Karpas-422 (cell line): Measurements from ENCODE around the gene MACROD2. TPM values are rescaled to one million over a fixed set of nuclear protein-coding genes. Genes with fewer than 3 reads are reported as not detected.

Experiments used
- DNase-seq: peaks from one replicate; pipeline ENCODE4 v3.0.0-alpha.2; 2015
- H2AFZ ChIP-seq: fragments of 200-600 bp; sonication (generic); 2 replicates; pipeline ENCODE4 v1.6.1; 2014; ENCODE audit warnings: antibody characterized with exemption, low read length, mixed read lengths
- H3K27ac ChIP-seq: fragments of 200-600 bp; sonication (generic); 2 replicates; pipeline ENCODE4 v1.5.1; 2014; ENCODE audit warnings: mild to moderate bottlenecking, low read length, moderate library complexity
- H3K27me3 ChIP-seq: fragments of 200-600 bp; sonication (generic); 2 replicates; pipeline ENCODE4 v1.6.1; 2014; ENCODE audit warnings: low read length, mixed read lengths
- H3K36me3 ChIP-seq: fragments of 200-600 bp; sonication (generic); 2 replicates; pipeline ENCODE4 v1.6.1; 2014; ENCODE audit warnings: low read length, mixed read lengths; ENCODE audit not compliant: insufficient read depth
- H3K4me1 ChIP-seq: fragments of 200-600 bp; sonication (generic); 2 replicates; pipeline ENCODE4 v1.6.1; 2014; ENCODE audit warnings: mild to moderate bottlenecking, low read length, mixed read lengths
- H3K4me2 ChIP-seq: fragments of 200-600 bp; sonication (generic); 2 replicates; pipeline ENCODE4 v1.6.1; 2014; ENCODE audit warnings: low read length, low read depth, mild to moderate bottlenecking; ENCODE audit not compliant: poor library complexity, severe bottlenecking
- H3K4me3 ChIP-seq: fragments of 200-600 bp; sonication (generic); 2 replicates; pipeline ENCODE4 v1.5.1; 2014; ENCODE audit warnings: mild to moderate bottlenecking, antibody characterized with exemption, low read length, mixed read lengths
- H3K79me2 ChIP-seq: fragments of 200-600 bp; sonication (generic); 2 replicates; pipeline ENCODE4 v1.6.1; 2014; ENCODE audit warnings: mild to moderate bottlenecking, low read length, mixed read lengths
- H3K9ac ChIP-seq: fragments of 200-600 bp; sonication (generic); 2 replicates; pipeline ENCODE4 v1.6.0; 2014; ENCODE audit warnings: low read length
- H3K9me2 ChIP-seq: fragments of 200-600 bp; sonication (generic), shearing (Covaris generic); replicated peaks from 2 replicates; pipeline ENCODE4 v1.6.0; 2014; ENCODE audit warnings: mild to moderate bottlenecking, low read length, moderate library complexity; ENCODE audit not compliant: insufficient read depth
- H3K9me3 ChIP-seq: fragments of 300-700, 200-600 bp; sonication (generic); 2 replicates; pipeline ENCODE4 v1.6.1; 2014; ENCODE audit warnings: low read length, mixed read lengths
- H4K20me1 ChIP-seq: fragments of 200-600 bp; sonication (generic); 2 replicates; pipeline ENCODE4 v1.6.1; 2014; ENCODE audit warnings: mild to moderate bottlenecking, antibody characterized with exemption, low read length, low read depth; ENCODE audit not compliant: insufficient read depth
- total RNA-seq: library from RNA; depleted of rRNA; stranded (reverse); fragments of >200 nt; shearing (Covaris generic); gene quantifications from 2 replicates; pipeline ENCODE4 v1.2.3, GENCODE V29; 2014; ENCODE audit warnings: low replicate concordance

The MACROD2 gene
- total RNA-seq, 1 experiment from 2014 or later: 0.15 TPM

DNA sequence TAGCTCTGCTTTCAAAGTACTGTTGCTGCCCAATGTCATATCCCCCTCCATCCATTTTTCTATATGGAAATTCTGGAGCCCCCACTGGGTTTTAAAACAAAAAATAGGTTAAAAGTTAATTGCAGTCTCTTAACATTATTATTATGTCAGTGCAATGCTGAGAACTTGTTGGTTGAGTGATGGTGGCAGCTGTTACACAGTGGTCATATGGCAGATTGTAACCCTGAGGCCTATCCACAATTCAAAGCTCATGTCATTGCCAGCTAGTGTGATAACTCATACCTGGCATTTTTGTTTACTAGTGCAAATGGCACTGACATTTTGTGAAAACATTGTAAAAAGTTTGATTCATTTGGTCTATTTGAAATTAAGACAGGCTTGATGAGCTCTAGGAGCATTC lies 647.8 kb downstream of the MACROD2 start:
- H3K9me2 ChIP-seq: no peaks in the 10 kb centered on the region
- H4K20me1 ChIP-seq: no peaks in the 10 kb centered on the region
- H3K4me3 ChIP-seq: no peak overlapping the region
- no peaks in the 10 kb centered on the region for H3K27me3 ChIP-seq
- no peaks in the 10 kb centered on the region for H3K4me1 ChIP-seq
- no peak for DNase-seq
- no peaks in the 10 kb centered on the region for H3K79me2 ChIP-seq
- no peak overlapping the region for H3K27ac ChIP-seq
- no peaks in the 10 kb centered on the region for H3K36me3 ChIP-seq
- H3K9ac ChIP-seq: no peak overlapping the region
- H3K9me3 ChIP-seq: peaks cover 15% of the 10 kb centered on the region
- no peak overlapping the region for H3K4me2 ChIP-seq
- no peak overlapping the region for H2AFZ ChIP-seq

DNA sequence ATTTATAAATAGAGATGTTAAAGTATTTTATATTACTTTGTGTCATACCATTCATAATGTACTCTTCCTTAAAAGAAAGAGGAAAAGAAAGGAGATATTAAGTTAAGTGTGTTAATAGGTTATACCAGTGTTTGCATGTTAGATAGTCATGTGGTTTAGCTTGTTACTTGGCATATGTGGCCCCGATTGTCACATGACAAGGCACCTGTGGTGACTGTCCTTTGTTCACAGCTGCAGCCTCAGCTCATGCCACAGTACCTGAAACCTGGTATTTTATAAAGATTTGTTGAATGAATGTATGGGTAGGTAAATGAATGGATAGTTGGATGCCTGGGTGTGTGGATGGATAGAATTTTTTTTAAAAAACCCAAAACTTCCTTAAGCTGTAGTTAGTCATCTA lies 648.2 kb downstream of the MACROD2 start:
- H3K4me1 ChIP-seq: no peaks in the 10 kb centered on the region
- no peaks in the 10 kb centered on the region for H4K20me1 ChIP-seq
- H3K27ac ChIP-seq: no peak overlapping the region
- peaks cover 15% of the 10 kb centered on the region for H3K9me3 ChIP-seq
- H3K9ac ChIP-seq: no peak overlapping the region
- H2AFZ ChIP-seq: no peak overlapping the region
- no peak overlapping the region for H3K4me2 ChIP-seq
- no peaks in the 10 kb centered on the region for H3K27me3 ChIP-seq
- DNase-seq: no peak
- H3K36me3 ChIP-seq: no peaks in the 10 kb centered on the region
- H3K4me3 ChIP-seq: no peak overlapping the region
- no peaks in the 10 kb centered on the region for H3K79me2 ChIP-seq
- H3K9me2 ChIP-seq: no peaks in the 10 kb centered on the region

DNA sequence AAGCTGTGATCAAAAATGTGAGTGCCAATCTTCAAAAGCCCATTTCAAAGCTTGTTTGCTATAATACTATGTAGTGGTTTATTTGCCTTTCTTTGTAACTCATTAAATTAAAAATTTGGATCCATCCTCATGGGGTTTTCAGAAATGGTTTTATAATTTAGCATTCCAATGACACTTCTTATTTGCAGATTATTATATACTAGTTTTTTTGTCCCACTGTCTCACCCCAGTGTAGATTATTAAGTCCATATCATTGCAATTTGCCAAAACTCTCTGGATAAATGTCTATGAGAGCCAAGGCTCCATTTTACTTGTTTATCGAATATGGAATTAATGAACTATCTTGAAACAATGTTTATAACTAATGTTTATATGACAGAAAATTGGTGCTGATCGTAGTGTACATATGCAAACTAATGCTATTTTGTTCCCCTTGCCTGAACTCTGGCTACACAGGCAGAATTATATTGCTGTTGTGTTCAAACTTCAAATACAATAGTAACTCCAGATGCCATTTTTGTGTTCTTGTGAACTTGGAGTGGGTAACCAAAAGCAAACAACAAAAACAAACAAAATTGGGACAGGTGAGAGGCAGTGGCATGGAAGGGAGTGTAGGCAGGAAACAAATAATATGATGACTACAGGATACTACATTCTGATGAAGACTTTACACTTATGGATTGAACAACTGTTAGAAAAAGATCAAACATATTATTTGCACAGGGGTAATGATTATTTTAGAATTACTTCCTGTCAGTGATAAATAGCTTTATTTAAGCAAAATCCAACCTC lies 649.2 kb downstream of the MACROD2 start:
- Histone ChIP-seq H3K4me1 (no peaks in the 10 kb centered on the region), H3K4me3 (no peak overlapping the region), H3K79me2 (no peaks in the 10 kb centered on the region), H3K9me3 (peaks cover 15% of the 10 kb centered on the region), H2AFZ (no peak overlapping the region), H4K20me1 (no peaks in the 10 kb centered on the region), H3K27ac (no peak overlapping the region), H3K27me3 (no peaks in the 10 kb centered on the region), H3K36me3 (no peaks in the 10 kb centered on the region), H3K9me2 (no peaks in the 10 kb centered on the region), H3K4me2 (no peak overlapping the region), H3K9ac (no peak overlapping the region)
- no peak for DNase-seq

DNA sequence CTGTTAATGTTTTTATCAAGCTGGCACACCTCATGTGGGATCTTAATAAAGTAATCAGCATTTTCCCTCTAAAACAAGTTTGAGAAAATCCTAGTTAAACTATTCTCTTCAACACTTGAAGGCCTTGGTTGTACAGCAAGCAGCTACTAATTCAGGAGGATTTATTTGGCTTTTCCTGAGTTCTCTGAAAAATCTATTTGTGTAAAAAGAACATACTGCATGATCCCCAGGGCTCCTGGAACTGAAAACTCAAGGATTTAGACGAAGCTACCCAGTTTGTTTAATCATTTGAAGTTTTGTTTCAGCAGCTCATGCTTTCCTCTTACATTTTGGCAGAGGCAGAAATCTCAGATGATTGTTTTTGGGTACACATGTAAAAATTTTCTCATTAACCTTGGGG lies 651.7 kb downstream of the MACROD2 start:
- H3K4me2 ChIP-seq: no peak overlapping the region
- H4K20me1 ChIP-seq: no peaks in the 10 kb centered on the region
- no peaks in the 10 kb centered on the region for H3K79me2 ChIP-seq
- no peaks in the 10 kb centered on the region for H3K27me3 ChIP-seq
- no peak for DNase-seq
- no peak overlapping the region for H3K4me3 ChIP-seq
- H2AFZ ChIP-seq: no peak overlapping the region
- H3K36me3 ChIP-seq: no peaks in the 10 kb centered on the region
- no peaks in the 10 kb centered on the region for H3K4me1 ChIP-seq
- H3K9ac ChIP-seq: no peak overlapping the region
- H3K9me3 ChIP-seq: peaks cover under 1% of the 10 kb centered on the region
- H3K27ac ChIP-seq: no peak overlapping the region
- H3K9me2 ChIP-seq: no peaks in the 10 kb centered on the region

DNA sequence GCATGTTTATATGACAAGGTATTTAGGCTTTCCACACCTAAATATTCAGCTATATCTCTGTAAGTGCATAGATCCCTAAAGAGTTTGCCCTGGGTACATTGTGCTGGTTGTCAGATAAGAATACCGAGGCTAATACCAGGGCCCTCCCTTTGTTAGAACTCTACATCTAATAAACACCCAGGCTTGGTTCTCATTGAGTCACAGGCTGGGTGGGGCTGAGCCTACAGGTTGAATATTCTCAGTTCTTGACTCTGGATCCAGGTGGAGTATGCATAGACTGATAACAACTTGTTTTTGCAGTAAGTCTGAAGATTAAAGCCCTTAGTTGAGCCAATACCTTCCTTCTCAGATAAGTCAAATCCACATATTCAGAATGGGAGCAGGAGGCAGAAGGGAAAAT lies 654.3 kb downstream of the MACROD2 start:
- Histone ChIP-seq H3K4me2 (no peak overlapping the region), H2AFZ (no peak overlapping the region), H3K4me3 (no peak overlapping the region), H4K20me1 (no peaks in the 10 kb centered on the region), H3K27ac (no peak overlapping the region), H3K27me3 (no peaks in the 10 kb centered on the region), H3K79me2 (no peaks in the 10 kb centered on the region), H3K9ac (no peak overlapping the region), H3K9me3 (no peaks in the 10 kb centered on the region; the same call in 1 of the 2 replicates), H3K9me2 (no peaks in the 10 kb centered on the region), H3K4me1 (no peaks in the 10 kb centered on the region), H3K36me3 (no peaks in the 10 kb centered on the region)
- DNase-seq: no peak

DNA sequence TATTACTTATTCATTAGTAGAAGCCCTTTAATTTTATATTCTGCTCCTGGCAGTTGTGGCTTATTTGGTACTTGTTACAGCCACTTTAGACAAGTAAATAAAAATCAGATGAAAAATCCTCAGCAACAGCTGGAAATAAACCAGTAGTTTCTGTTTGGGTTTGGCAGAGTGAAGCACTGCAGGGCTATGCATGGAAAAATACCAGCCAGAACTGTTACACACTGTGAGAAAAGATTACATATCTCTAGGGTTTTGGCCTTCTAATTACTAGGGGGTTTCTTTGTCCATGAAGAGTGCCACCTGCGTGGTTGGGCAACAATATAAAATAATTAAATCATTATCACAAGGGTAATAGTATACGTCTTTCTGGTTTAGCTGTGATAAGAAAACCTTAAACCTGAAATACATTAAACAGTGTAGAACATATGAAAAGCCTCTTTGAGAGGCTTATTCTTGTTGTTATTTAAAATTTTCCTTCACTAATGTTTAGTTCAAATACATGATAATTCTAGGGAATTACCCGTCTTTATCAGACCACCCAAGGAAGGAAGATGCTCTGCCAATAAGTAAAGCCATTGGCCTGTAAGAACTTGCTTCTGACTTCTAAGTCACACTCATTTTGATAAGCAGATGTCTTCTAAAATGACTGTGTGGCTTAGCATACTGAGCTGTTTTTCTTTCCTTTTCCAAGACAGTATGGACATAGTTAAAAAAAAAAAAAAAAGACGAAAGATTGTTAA lies 662.1 kb downstream of the MACROD2 start:
- Histone ChIP-seq H3K4me2 (no peak overlapping the region), H4K20me1 (no peaks in the 10 kb centered on the region), H3K4me3 (no peak overlapping the region), H3K4me1 (no peaks in the 10 kb centered on the region), H3K27ac (no peak overlapping the region), H3K36me3 (no peaks in the 10 kb centered on the region), H3K27me3 (no peaks in the 10 kb centered on the region), H3K9me2 (no peaks in the 10 kb centered on the region), H3K9me3 (no peaks in the 10 kb centered on the region), H3K9ac (no peak overlapping the region), H2AFZ (no peak overlapping the region), H3K79me2 (no peaks in the 10 kb centered on the region)
- no peak for DNase-seq

DNA sequence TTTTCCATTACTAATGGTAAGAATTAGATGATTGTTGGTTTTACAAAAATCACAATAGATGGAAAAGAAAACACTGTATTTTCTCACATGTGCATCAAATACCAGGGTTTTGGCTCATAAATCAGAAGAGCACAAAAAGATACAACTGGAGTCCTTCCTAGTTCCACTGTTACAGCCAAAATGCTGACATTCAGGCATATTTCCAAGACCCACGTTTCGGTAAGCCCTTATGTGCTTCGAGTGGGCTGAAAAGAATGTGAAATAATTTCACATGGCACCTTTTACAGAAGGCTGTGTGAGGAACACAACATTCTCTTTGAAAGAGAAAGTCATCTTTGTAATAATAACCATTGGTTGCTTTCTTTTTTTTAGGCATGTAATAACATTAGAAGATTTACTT lies 668.8 kb downstream of the MACROD2 start:
- no peaks in the 10 kb centered on the region for H3K4me1 ChIP-seq
- H3K27ac ChIP-seq: no peak overlapping the region
- no peaks in the 10 kb centered on the region for H4K20me1 ChIP-seq
- H2AFZ ChIP-seq: no peak overlapping the region
- H3K79me2 ChIP-seq: no peaks in the 10 kb centered on the region
- H3K36me3 ChIP-seq: no peaks in the 10 kb centered on the region
- no peaks in the 10 kb centered on the region for H3K9me2 ChIP-seq
- no peak overlapping the region for H3K4me3 ChIP-seq
- no peaks in the 10 kb centered on the region for H3K9me3 ChIP-seq
- H3K4me2 ChIP-seq: no peak overlapping the region
- H3K9ac ChIP-seq: no peak overlapping the region
- H3K27me3 ChIP-seq: no peaks in the 10 kb centered on the region
- DNase-seq: no peak

DNA sequence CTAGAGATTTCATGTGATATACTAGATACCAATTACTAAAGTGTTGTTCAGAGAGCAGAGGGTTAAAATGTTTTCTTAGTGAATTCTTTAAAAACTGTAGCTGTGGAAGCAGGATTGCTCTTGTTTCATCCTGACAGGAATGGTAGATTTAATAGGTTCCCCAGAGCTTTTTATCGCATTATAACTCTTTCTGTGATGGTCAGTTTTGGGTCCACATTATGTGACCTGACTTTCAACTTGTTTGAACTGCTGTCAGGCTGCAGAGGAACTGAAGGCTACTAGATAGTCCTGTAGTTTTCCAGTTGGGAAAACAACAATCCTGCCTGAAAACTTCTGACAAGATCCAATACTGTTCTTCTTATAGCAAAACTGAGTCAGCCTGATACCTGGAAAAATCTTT lies 671.4 kb downstream of the MACROD2 start:
- Histone ChIP-seq H3K4me2 (no peak overlapping the region), H3K4me3 (no peak overlapping the region), H3K27ac (no peak overlapping the region), H2AFZ (no peak overlapping the region), H4K20me1 (no peaks in the 10 kb centered on the region), H3K9me3 (no peaks in the 10 kb centered on the region), H3K4me1 (no peaks in the 10 kb centered on the region), H3K9ac (no peak overlapping the region), H3K79me2 (no peaks in the 10 kb centered on the region), H3K27me3 (no peaks in the 10 kb centered on the region), H3K9me2 (no peaks in the 10 kb centered on the region), H3K36me3 (no peaks in the 10 kb centered on the region)
- no peak for DNase-seq
